Breast epithelium (tissue), 3 donors: ENCODE measurements around the gene ENAH.

ENCODE experiments used
- CTCF ChIP-seq, 3 donors: fragments of 450-650 bp; IDR thresholded peaks; one replicate each; pipeline ENCODE4 v1.5.1; 2016 to 2017; ENCODE audit warnings: antibody characterized with exemption in 3 of 3, mild to moderate bottlenecking in 3 of 3, moderate library complexity in 3 of 3
- POLR2AphosphoS5 ChIP-seq, 3 donors: sonication (generic); formaldehyde crosslinking; IDR thresholded peaks; one replicate each; pipeline ENCODE4 v1.6.1; 2017; ENCODE audit warnings: antibody characterized with exemption in 3 of 3

GRCh38 chr1:225479341-225479740 lies 173.6 kb downstream of the ENAH start:
- TF ChIP-seq CTCF (IDR thresholded peaks at IDR 0.05), result no peak
- no peak for TF ChIP-seq POLR2AphosphoS5 (IDR thresholded peaks at IDR 0.05)
